HTERT RPE-1 (cell line): Measurements from ENCODE around the gene MRNIP.

Experiments used
- in situ Hi-C: fragments of 300-500 bp; cut with MboI; formaldehyde crosslinking; loops from 4 replicates; pipeline ENCODE4 v1.14.3; 2020; ENCODE audit warnings: low sequenced_read_pairs

The MRNIP gene

GRCh38 chr5:179822444-179822990 lies 36.1 kb downstream of the MRNIP start:
- in situ Hi-C loops = no loop called here

- in situ Hi-C loops = no loop called here
Observed at GRCh38 chr5:179822059-179822432, 36.6 kb downstream of the MRNIP start.

- in situ Hi-C loops = no loop called here
Observed at GRCh38 chr5:179821298-179822058, 37.1 kb downstream of the MRNIP start.

GRCh38 chr5:179820483-179821297 lies 37.9 kb downstream of the MRNIP start, which contains the start of gene SQSTM1:
SQSTM1 (plus strand) TSS chr5:179820905; CDS start chr5:179820937, 32 bp downstream.
- in situ Hi-C loops = no loop called here

GRCh38 chr5:179820127-179820482 lies 38.5 kb downstream of the MRNIP start:
- in situ Hi-C loops = no loop called here

- in situ Hi-C loops = no loop called here
Observed at GRCh38 chr5:179819296-179820126, 39.1 kb downstream of the MRNIP start.

- in situ Hi-C loops = no loop called here
Observed at GRCh38 chr5:179818746-179819295, 39.8 kb downstream of the MRNIP start.

- in situ Hi-C loops = no loop called here
Observed at GRCh38 chr5:179817890-179818745, 40.5 kb downstream of the MRNIP start.

- in situ Hi-C loops = no loop called here
Observed at GRCh38 chr5:179817470-179817840, 41.2 kb downstream of the MRNIP start.

GRCh38 chr5:179816796-179817469 lies 41.7 kb downstream of the MRNIP start:
- in situ Hi-C loops = no loop called here

GRCh38 chr5:179816401-179816795 lies 42.2 kb downstream of the MRNIP start:
- in situ Hi-C loops = no loop called here

- in situ Hi-C loops = no loop called here
Observed at GRCh38 chr5:179815491-179816249, 42.9 kb downstream of the MRNIP start.

- in situ Hi-C loops = no loop called here
Observed at GRCh38 chr5:179814090-179814489, 44.5 kb downstream of the MRNIP start.

- in situ Hi-C loops = no loop called here
Observed at GRCh38 chr5:179812997-179813607, 45.5 kb downstream of the MRNIP start.

- in situ Hi-C loops = no loop called here
Observed at GRCh38 chr5:179812135-179812825, 46.3 kb downstream of the MRNIP start.

- in situ Hi-C loops = no loop called here
Observed at GRCh38 chr5:179806250-179807048, 52.2 kb downstream of the MRNIP start, which contains the start of gene MGAT4B. MGAT4B (minus strand) TSS chr5:179806866; CDS start chr5:179806583, 283 bp downstream.
